Measurements from ENCODE around the gene TMEM191B.
"Not testable (repeated sequence)": the region's sequence is repeated elsewhere in the genome, so short reads cannot be mapped to it uniquely, and the experiment has no call there.

GRCh38 chr22:18549458-18550179 is 22.0 kb downstream of the TMEM191B start:
- TF ChIP-seq CTCF, POLR2A (IDR thresholded peaks at IDR 0.05): not testable (repeated sequence)
